ENCODE results near the gene BCL11A.

BCL11A gene

GRCh38 chr2:60523963-60524362 is 29.5 kb downstream of the BCL11A start:
- DNase-seq = no peak

GRCh38 chr2:60522462-60522861 is 31.0 kb downstream of the BCL11A start:
- no peak for DNase-seq

GRCh38 chr2:60521626-60522025 is 31.8 kb downstream of the BCL11A start:
- DNase-seq = no peak

- DNase-seq = no peak
These were observed 32.4 kb downstream of the BCL11A start for GRCh38 chr2:60520917-60521539.

- no peak for DNase-seq
These were observed 33.1 kb downstream of the BCL11A start for GRCh38 chr2:60520151-60520876.

GRCh38 chr2:60519231-60519863 is 34.1 kb downstream of the BCL11A start:
- no peak for DNase-seq

- DNase-seq = no peak
These were observed 34.9 kb downstream of the BCL11A start for GRCh38 chr2:60518567-60518966.

GRCh38 chr2:60517446-60517845 is 36.0 kb downstream of the BCL11A start:
- DNase-seq = no peak

GRCh38 chr2:60516826-60517225 is 36.6 kb downstream of the BCL11A start:
- DNase-seq = no peak

GRCh38 chr2:60516383-60516811 is 37.1 kb downstream of the BCL11A start:
- DNase-seq = no peak

GRCh38 chr2:60515721-60516226 is 37.7 kb downstream of the BCL11A start:
- DNase-seq = no peak

- no peak for DNase-seq
These were observed 39.5 kb downstream of the BCL11A start for GRCh38 chr2:60513996-60514395.

GRCh38 chr2:60513191-60513590 is 40.3 kb downstream of the BCL11A start:
- DNase-seq = no peak

GRCh38 chr2:60512641-60513040 is 40.8 kb downstream of the BCL11A start:
- DNase-seq = no peak

- no peak for DNase-seq
These were observed 41.3 kb downstream of the BCL11A start for GRCh38 chr2:60512062-60512622.

GRCh38 chr2:60510713-60511112 is 42.7 kb downstream of the BCL11A start:
- no peak for DNase-seq

GRCh38 chr2:60509066-60509465 is 44.4 kb downstream of the BCL11A start:
- DNase-seq = no peak

- DNase-seq = no peak
These were observed 45.0 kb downstream of the BCL11A start for GRCh38 chr2:60508339-60508917.

- DNase-seq = no peak
These were observed 46.1 kb downstream of the BCL11A start for GRCh38 chr2:60507211-60507965.

- DNase-seq = no peak
These were observed 47.6 kb downstream of the BCL11A start for GRCh38 chr2:60505880-60506260.

- DNase-seq = no peak
These were observed 48.1 kb downstream of the BCL11A start for GRCh38 chr2:60505240-60505879.

GRCh38 chr2:60504049-60504448 is 49.4 kb downstream of the BCL11A start:
- DNase-seq = no peak

Data from effector CD4-positive, alpha-beta T cell (primary cell).